GM19240 (cell line): Measurements from ENCODE around the gene EBI3.
"Not testable (repeated sequence)": the region's sequence is repeated elsewhere in the genome, so short reads cannot be mapped to it uniquely, and the experiment has no call there.

Source experiments
- DNase-seq: peaks from one replicate; pipeline ENCODE4 v3.0.0; 2011; ENCODE audit warnings: low spot score; ENCODE audit not compliant: insufficient read length

EBI3 gene

GRCh38 chr19:4234142-4234861 lies 5.0 kb downstream of the EBI3 start:
- DNase-seq = no peak

GRCh38 chr19:4234862-4235201 lies 5.5 kb downstream of the EBI3 start:
- no peak for DNase-seq

- not testable (repeated sequence) for DNase-seq
Observed at GRCh38 chr19:4237510-4237909, 8.2 kb downstream of the EBI3 start.

GRCh38 chr19:4238831-4239230 lies 9.5 kb downstream of the EBI3 start:
- DNase-seq = no peak

GRCh38 chr19:4241824-4242430 lies 12.6 kb downstream of the EBI3 start:
- DNase-seq = no peak

GRCh38 chr19:4245938-4246337 lies 16.6 kb downstream of the EBI3 start:
- not testable (repeated sequence) for DNase-seq

GRCh38 chr19:4246767-4247593 lies 17.7 kb downstream of the EBI3 start, which contains the start of gene YJU2:
Gene YJU2, plus strand, starts transcription at chr19:4247080. Its CDS starts 67 bp downstream, at chr19:4247147.
- peak; percentile 99 for DNase-seq

GRCh38 chr19:4256563-4256962 lies 27.2 kb downstream of the EBI3 start:
- no peak for DNase-seq

GRCh38 chr19:4257025-4257424 lies 27.7 kb downstream of the EBI3 start:
- no peak for DNase-seq

GRCh38 chr19:4258181-4258580 lies 28.9 kb downstream of the EBI3 start:
- DNase-seq = no peak

- no peak for DNase-seq
Observed at GRCh38 chr19:4260613-4261191, 31.4 kb downstream of the EBI3 start.

GRCh38 chr19:4264812-4265211 lies 35.5 kb downstream of the EBI3 start:
- no peak for DNase-seq

- DNase-seq = no peak
Observed at GRCh38 chr19:4266253-4267000, 37.1 kb downstream of the EBI3 start.

- peak; percentile 50 for DNase-seq
Observed at GRCh38 chr19:4267101-4267900, 38.0 kb downstream of the EBI3 start.

- DNase-seq = no peak
Observed at GRCh38 chr19:4267901-4268815, 38.8 kb downstream of the EBI3 start.

GRCh38 chr19:4268816-4269430 lies 39.6 kb downstream of the EBI3 start:
- no peak for DNase-seq

GRCh38 chr19:4272894-4273293 lies 43.6 kb downstream of the EBI3 start:
- DNase-seq = no peak

- not testable (repeated sequence) for DNase-seq
Observed at GRCh38 chr19:4274321-4274686, 45.0 kb downstream of the EBI3 start.

GRCh38 chr19:4277191-4277696 lies 47.9 kb downstream of the EBI3 start:
- no peak for DNase-seq
